GM23248 (cell line): Measurements from ENCODE around the gene C12orf43.

Experiments
- EZH2 ChIP-seq: fragments of 200-600 bp; sonication (generic); IDR thresholded peaks from 2 replicates; pipeline ENCODE4 v1.6.1; 2018; ENCODE audit warnings: antibody characterized with exemption, mild to moderate bottlenecking; ENCODE audit not compliant: insufficient read depth, poor library complexity, severe bottlenecking
- EZH2phosphoT487 ChIP-seq: fragments of 200-600 bp; sonication (generic); IDR thresholded peaks from 2 replicates; pipeline ENCODE4 v1.6.1; 2018; ENCODE audit warnings: antibody characterized with exemption, moderate library complexity, mild to moderate bottlenecking, low read depth; ENCODE audit not compliant: insufficient read depth

DNA sequence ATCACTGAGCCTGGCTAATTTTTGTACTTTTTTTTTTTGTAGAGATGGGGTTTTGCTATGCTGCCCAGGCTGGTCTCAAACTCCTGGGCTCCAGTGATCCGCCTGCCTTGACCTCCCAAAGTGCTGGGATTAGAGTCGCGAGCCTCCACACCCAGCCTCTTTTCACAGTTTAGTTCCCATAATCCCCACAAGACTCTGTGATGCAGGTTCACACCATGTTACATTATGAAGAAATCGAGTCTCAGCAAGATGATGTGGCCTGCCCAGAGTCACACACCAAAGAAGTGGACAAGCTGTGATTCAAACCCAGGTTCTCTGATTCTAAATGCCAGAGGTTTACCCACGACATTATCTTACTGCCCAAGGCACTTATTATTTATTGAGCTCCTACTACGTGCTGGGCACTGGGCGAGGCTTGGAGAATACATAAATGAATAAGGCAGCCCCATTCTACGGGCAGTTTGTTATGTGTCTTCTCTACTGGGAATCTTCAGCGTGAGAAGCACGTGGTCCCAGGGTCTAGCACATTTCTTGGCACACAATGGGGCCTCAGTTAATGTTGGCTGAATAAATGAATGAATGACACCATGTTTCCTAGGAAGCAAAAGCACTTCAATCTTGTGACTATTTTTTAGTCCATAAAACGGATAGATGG, 46.2 kb upstream of the C12orf43 start:
- no peak for TF ChIP-seq EZH2
- no peak for TF ChIP-seq EZH2phosphoT487
